BLaER1 treated with 17β-estradiol and CSF1 and Interleukin-3, amounts not matched to agents 10 nM and 100 nM (cell line): ENCODE data around the gene TENM4.

Experiments used
- H3K27ac ChIP-seq, 11 experiments: shearing (Covaris generic); formaldehyde crosslinking; 2 replicates each; pipeline ENCODE4 v1.8.1; 2022
- H3K27me3 ChIP-seq, 11 experiments: shearing (Covaris generic); formaldehyde crosslinking; 2 replicates each; pipeline ENCODE4 v1.8.1; 2022
- H3K36me3 ChIP-seq, 11 experiments: shearing (Covaris generic); formaldehyde crosslinking; 2 replicates each; pipeline ENCODE4 v1.8.1; 2022
- H3K4me1 ChIP-seq, 10 experiments: shearing (Covaris generic); formaldehyde crosslinking; 2 replicates each; pipeline ENCODE4 v1.8.1; 2022
- H3K4me2 ChIP-seq, 11 experiments: shearing (Covaris generic); formaldehyde crosslinking; 2 replicates each; pipeline ENCODE4 v1.8.1; 2022
- H3K4me3 ChIP-seq, 10 experiments: shearing (Covaris generic); formaldehyde crosslinking; 2 replicates each; pipeline ENCODE4 v1.8.1; 2022
- H3K9ac ChIP-seq, 11 experiments: shearing (Covaris generic); formaldehyde crosslinking; 2 replicates each; pipeline ENCODE4 v1.8.1; 2022
- H3K9me3 ChIP-seq, 11 experiments: shearing (Covaris generic); formaldehyde crosslinking; replicated peaks in 1 of 11; 2 replicates each; pipeline ENCODE4 v1.8.1; 2022
- H4K20me1 ChIP-seq, 11 experiments: shearing (Covaris generic); formaldehyde crosslinking; 2 replicates each; pipeline ENCODE4 v1.8.1; 2022
- Cebpa-rat ChIP-seq, 11 experiments: shearing (Covaris generic); IDR thresholded peaks; 2 replicates each; pipeline ENCODE4 v1.8.1; 2022

The TENM4 gene

DNA sequence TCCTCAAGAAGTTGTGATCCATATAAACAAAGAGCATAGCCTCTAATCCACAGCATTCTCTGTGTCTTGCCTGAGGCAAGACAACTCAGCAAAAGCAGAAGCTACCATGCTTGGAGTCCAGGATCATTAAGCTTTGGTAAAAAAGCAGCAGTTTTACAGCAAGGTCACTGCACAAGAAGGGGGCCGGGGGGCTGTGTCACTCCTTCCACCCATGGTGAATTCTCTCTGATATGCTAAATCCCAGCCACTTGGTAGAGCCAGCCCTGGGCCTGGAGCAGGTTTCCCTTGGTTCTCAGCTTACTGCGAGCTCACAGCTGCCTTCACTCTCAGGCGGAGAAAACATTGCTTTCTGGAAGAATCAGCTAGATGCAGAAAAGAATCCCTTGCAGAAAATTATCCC is 144.7 kb downstream of the TENM4 start:
- Histone ChIP-seq H3K4me1 (peaks cover 0 to 5% (median 0%) of the 10 kb centered on the region in 10 experiments; a peak in 3 of 20 replicates), H3K9ac (no peak overlapping the region), H4K20me1 (no peaks in the 10 kb centered on the region), H3K9me3 (no peaks in the 10 kb centered on the region; a peak in 1 of 22 replicates), H3K4me2 (no peak overlapping the region), H3K27me3 (no peaks in the 10 kb centered on the region), H3K4me3 (no peak overlapping the region), H3K27ac (no peak overlapping the region), H3K36me3 (peaks cover 0 to 17% (median 0%) of the 10 kb centered on the region in 11 experiments; a peak in 7 of 22 replicates)
- TF ChIP-seq Cebpa-rat (IDR thresholded peaks at IDR 0.05), result no peak

DNA sequence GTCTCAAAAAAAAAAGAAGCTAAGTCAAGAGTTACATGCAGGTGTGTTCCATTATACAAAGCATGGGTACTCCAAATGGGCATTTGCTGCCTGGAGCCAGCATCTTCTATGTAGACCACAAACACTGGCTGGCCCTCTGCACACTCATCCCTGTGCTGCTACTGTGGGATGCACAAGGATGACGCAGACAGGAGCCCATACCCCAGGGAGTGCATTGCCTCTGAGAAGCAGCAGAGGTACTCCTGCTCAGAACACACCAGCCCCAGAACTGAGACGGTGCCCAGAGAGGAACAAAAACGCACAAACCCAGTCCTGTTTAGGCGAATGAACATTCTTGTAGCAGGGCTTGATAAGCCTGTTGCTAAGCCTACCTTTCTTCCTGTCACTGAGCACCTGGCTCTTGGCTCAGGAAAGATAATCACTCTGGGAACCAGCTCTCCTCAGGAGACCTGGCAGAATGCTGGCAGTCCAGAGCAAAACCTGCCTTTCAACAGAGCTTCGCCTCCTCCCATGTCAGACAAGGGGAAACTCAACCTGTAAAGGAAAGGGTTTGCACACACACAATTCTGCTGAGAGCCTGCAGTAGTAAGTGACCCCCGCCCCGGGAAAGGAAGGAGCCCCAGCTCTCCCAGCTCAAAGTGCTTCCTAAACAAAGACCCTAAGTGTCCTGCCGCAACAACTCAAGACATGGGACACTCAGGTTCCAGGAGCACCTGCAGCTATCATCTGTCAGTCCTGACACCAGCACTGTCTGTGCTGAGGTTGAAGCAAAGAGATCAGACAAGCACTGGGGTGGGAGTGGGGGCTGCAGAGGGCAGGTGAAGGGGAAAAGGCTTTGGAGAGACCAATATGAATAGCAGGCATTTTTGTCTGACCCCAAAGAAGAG is 145.7 kb downstream of the TENM4 start:
- no peaks in the 10 kb centered on the region for H3K9me3 ChIP-seq
- H3K36me3 ChIP-seq, result peaks cover 0 to 17% (median 0%) of the 10 kb centered on the region in 11 experiments; a peak in 7 of 22 replicates
- no peaks in the 10 kb centered on the region for H3K27me3 ChIP-seq
- no peaks in the 10 kb centered on the region for H4K20me1 ChIP-seq
- no peak overlapping the region for H3K27ac ChIP-seq
- no peak overlapping the region for H3K4me2 ChIP-seq
- TF ChIP-seq Cebpa-rat (IDR thresholded peaks at IDR 0.05), result no peak
- no peaks in the 10 kb centered on the region for H3K4me1 ChIP-seq
- H3K4me3 ChIP-seq, result no peak overlapping the region
- H3K9ac ChIP-seq, result no peak overlapping the region

DNA sequence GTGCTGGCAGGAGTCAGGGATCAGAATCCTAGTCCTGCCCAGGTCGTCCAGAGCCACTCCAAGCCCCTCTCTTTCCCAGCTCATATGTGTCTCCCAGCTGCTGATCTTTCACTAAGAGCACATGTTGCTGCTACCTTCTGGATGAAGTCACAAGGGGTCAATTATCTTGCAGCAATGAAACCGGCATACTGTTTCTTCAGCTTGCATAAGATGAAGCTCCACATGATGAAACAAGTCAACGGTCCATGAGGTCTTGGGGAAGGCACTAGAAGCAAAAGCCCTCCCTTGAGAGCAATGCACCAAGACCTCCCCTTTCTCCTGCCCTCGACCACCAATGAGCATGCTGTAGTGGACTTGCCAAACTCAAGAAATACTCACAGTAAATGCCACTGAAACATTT is 148.9 kb downstream of the TENM4 start:
- Histone ChIP-seq H3K9me3 (no peaks in the 10 kb centered on the region), H3K27me3 (no peaks in the 10 kb centered on the region), H3K4me3 (no peak overlapping the region), H3K27ac (no peak overlapping the region), H3K4me1 (no peaks in the 10 kb centered on the region), H3K36me3 (peaks cover 0 to 25% (median 0%) of the 10 kb centered on the region in 11 experiments; a peak in 8 of 22 replicates), H3K9ac (no peak overlapping the region), H3K4me2 (no peak overlapping the region), H4K20me1 (no peaks in the 10 kb centered on the region)
- no peak for TF ChIP-seq Cebpa-rat (IDR thresholded peaks at IDR 0.05)

DNA sequence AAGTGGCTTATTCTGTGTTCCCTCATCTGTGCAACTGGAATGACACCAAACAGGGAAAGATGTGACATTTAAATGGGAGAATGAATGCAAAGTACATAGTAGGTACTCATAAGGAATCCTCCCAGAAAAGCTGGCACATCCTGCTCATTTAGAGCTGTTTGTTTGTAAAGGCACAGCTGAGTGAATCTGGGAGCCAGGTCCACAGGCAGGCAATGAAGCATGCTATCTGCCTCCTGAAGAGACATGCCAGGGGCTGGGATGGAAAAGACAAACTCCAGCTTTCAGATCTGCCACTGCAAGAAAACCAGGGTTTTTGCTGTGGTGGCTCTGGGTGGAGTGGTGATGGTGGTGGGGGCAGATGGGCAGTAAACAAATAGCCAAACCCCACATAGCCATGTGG is 150.1 kb downstream of the TENM4 start:
- no peaks in the 10 kb centered on the region for H3K9me3 ChIP-seq

DNA sequence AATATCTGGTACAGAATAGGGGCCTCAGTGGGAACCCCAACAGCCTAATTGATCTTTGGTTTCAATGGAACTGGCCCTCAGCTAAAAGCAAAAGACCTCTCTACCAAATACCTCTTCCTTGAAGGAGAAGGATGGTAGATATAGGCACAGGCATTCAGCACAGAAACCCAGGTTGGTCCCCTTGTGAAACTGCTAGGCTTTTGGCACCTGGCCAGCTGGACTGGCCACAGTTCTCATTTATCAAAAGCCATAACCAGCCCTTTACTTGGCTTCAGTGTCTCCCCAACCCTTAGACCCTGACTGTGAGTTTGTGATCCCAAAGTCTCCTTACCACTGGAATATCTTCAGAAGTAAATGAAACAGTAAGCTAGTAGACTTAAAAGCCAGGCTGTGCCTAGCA is 152.9 kb downstream of the TENM4 start:
- Histone ChIP-seq H3K9ac (no peak overlapping the region), H3K36me3 (peaks cover 0 to 8% (median 0%) of the 10 kb centered on the region in 11 experiments; a peak in 6 of 22 replicates), H3K4me3 (no peak overlapping the region), H3K9me3 (peaks cover 7 to 17% (median 8%) of the 10 kb centered on the region in 11 experiments; a peak in 19 of 22 replicates), H3K27ac (no peak overlapping the region), H4K20me1 (no peaks in the 10 kb centered on the region), H3K4me1 (peaks cover 0 to 10% (median 5%) of the 10 kb centered on the region in 10 experiments; a peak in 9 of 20 replicates), H3K4me2 (no peak overlapping the region), H3K27me3 (no peaks in the 10 kb centered on the region)
- no peak for TF ChIP-seq Cebpa-rat (IDR thresholded peaks at IDR 0.05)

More for the DNA sequence above, 150.1 kb downstream of the TENM4 start:
- Histone ChIP-seq H3K36me3 (peaks cover 0 to 25% (median 0%) of the 10 kb centered on the region in 11 experiments; a peak in 8 of 22 replicates), H3K27me3 (no peaks in the 10 kb centered on the region), H3K4me1 (peaks cover 0 to 4% (median 2%) of the 10 kb centered on the region in 10 experiments; a peak in 9 of 20 replicates), H4K20me1 (no peaks in the 10 kb centered on the region), H3K4me2 (no peak overlapping the region), H3K4me3 (no peak overlapping the region), H3K9ac (no peak overlapping the region), H3K27ac (no peak overlapping the region)
- TF ChIP-seq Cebpa-rat (IDR thresholded peaks at IDR 0.05), result no peak

DNA sequence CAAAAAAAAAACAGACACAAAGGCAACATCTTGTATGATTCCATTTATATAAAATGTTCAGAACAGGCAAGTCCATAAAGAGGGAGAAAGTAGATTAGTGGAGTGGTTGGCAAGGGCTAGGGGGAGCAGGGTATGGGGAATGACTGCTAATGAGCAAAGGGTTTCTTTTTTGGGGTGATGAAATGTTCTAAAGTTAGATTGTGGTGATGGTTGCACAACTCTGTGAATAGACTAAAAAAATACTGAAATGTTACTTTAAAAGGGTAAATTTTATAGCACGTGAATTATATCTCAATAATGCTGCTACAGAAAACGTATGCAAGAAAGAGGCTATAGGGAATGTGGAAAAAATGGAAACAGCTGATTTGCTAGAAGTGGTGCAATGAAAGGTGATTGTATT is 155.1 kb downstream of the TENM4 start:
- Histone ChIP-seq H3K4me1 (peaks cover 0 to 10% (median 5%) of the 10 kb centered on the region in 10 experiments; a peak in 9 of 20 replicates), H3K9me3 (peaks cover 13 to 31% (median 20%) of the 10 kb centered on the region in 11 experiments; a peak in 21 of 22 replicates), H3K4me2 (peak overlapping the region in 6 of 11 experiments; percentile 5 to 41 (median 30); a peak in 9 of 22 replicates), H3K36me3 (peaks cover 0 to 24% (median 4%) of the 10 kb centered on the region in 11 experiments; a peak in 9 of 22 replicates), H3K9ac (no peak overlapping the region), H4K20me1 (no peaks in the 10 kb centered on the region), H3K27ac (no peak overlapping the region), H3K27me3 (no peaks in the 10 kb centered on the region), H3K4me3 (no peak overlapping the region)
- TF ChIP-seq Cebpa-rat (IDR thresholded peaks at IDR 0.05), result 0 out of 22 replicates have a peak, but pooled peaks of 1 of the 11 experiments have one; percentile 29

DNA sequence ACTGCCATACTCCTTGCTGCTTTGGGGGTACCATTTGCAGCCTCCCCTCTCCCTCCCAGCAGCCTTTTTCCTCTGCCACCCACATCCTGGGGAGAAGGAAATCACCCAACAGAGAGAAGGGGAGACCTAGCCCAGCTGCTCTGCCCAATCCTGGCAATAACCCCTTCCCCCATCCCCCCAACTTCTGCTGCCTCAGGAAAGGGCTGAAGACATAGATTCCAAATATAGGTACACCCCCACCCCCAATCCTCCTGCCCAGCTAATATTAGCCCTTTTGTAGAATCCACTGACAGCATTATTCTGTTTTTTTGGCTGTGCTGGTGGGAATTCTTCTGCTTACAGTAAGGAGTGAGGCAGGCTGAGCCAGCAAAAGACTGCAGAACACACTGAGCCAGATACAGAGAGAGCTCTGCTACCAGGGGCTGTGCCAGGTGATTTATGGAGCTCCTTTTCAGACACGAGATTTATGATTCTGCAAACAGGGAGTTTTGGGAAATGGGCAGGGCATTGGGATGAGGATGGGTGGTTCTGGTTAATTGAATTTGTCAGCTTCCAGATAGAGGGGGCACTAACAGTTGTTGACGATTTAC is 164.0 kb downstream of the TENM4 start:
- Histone ChIP-seq H3K9me3 (peaks cover 0 to 6% (median under 1%) of the 10 kb centered on the region in 11 experiments; a peak in 2 of 22 replicates), H3K4me2 (peak overlapping the region in 9 of 11 experiments; percentile 16 to 59 (median 50); a peak in 14 of 22 replicates), H4K20me1 (no peaks in the 10 kb centered on the region), H3K27ac (peak overlapping the region in 1 of 11 experiments; percentile 2; a peak in 1 of 22 replicates), H3K9ac (no peak overlapping the region), H3K36me3 (peaks cover 0 to 6% (median 0%) of the 10 kb centered on the region in 11 experiments; a peak in 7 of 22 replicates), H3K27me3 (no peaks in the 10 kb centered on the region), H3K4me3 (no peak overlapping the region), H3K4me1 (peaks cover 0 to 36% (median 14%) of the 10 kb centered on the region in 10 experiments; a peak in 14 of 20 replicates)
- TF ChIP-seq Cebpa-rat (IDR thresholded peaks at IDR 0.05), result no peak

DNA sequence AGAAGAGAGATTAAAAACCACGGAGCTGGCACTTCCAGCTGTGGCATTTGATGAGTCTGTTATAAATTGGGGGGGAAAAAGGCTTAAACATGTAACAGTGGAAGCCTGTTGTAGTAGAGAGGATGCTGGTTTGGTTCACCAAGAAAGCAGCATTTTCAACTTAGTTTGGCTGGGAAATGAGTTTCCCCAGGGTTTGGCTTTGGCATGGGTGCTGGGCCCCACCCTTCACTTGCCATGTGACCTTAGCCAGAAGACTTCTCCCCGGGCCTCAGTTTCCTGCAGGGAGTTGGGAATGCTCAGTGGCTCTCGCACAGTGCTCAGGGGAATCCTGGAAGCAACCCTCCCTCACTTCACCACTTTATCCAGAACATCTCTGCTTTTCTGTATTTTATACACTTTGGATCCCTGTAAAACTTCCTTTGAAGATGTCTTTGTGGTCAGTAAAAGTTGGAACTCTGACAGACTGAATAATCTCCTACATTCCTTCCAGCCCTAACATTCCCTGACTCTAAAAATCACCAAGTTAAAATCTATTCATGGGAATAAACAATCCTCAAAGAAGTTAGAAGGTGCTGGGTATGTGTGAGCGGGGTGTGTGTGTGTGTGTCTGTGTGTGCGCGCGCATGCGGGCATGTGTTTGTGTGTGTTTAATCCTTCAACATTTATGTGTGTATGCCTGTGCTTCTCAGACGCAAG is 166.0 kb downstream of the TENM4 start:
- H3K4me3 ChIP-seq, result no peak overlapping the region

More for the DNA sequence above, 166.0 kb downstream of the TENM4 start:
- Histone ChIP-seq H3K36me3 (no peaks in the 10 kb centered on the region; a peak in 1 of 22 replicates), H3K4me2 (no peak overlapping the region), H3K4me1 (peaks cover 0 to 44% (median 14%) of the 10 kb centered on the region in 10 experiments; a peak in 14 of 20 replicates), H4K20me1 (no peaks in the 10 kb centered on the region), H3K9ac (no peak overlapping the region), H3K27ac (no peak overlapping the region), H3K9me3 (no peaks in the 10 kb centered on the region), H3K27me3 (no peaks in the 10 kb centered on the region)
- TF ChIP-seq Cebpa-rat (IDR thresholded peaks at IDR 0.05), result no peak
